ACHN (cell line): ENCODE data around the gene MTRF1.
"Not testable (repeated sequence)": the region's sequence is repeated elsewhere in the genome, so short reads cannot be mapped to it uniquely, and the experiment has no call there.

ENCODE experiments used
- DNase-seq: peaks from one replicate; pipeline ENCODE4 v3.0.0-alpha.2; 2015
- in situ Hi-C: cut with HindIII; loops from 2 replicates; pipeline ENCODE4 v1.10.0; 2017; ENCODE audit warnings: low sequenced_read_pairs, low pct_ligation_motif_present, low pct_unique_long_range_greater_than_20kb

The MTRF1 gene

GRCh38 chr13:41286370-41286769 lies 23.0 kb upstream of the MTRF1 start:
- DNase-seq, result no peak
- in situ Hi-C loops, result no loop called here

DNA sequence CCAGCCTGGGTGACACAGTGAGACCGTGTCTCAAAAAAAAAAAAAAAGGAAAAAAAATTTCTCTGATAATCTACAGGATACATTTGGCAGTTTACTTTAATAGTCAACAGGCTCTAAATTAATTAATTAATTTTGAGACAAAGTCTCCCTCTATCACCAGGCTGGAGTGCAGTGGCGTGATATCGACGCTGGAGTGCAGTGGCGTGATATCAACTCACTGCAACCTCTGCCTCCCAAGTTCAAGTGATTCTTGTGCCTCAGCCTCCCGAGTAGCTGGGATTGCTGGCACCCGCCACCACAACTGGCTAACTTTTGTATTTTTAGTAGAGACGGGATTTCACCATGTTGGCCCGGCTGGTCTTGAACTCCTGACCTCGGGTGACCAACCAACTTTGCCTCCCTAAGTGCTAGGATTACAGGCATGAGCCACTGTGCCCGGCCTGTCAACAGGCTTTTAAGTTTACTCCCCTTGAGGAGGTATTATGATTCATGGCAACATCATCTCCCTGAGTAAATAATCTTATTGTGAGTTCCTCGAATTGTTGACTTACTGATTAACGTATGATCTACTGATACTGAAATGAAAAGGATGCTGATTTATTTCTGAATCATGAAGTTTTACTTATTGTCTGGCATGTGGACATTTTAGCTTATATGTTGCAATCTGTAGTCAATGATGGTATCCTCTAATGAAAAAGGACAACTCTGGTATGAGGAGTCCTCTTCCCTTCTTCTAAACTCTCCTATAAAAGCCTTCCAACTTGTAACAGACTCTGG lies 21.3 kb upstream of the MTRF1 start:
- no peak for DNase-seq
- in situ Hi-C loops, result no loop called here

DNA sequence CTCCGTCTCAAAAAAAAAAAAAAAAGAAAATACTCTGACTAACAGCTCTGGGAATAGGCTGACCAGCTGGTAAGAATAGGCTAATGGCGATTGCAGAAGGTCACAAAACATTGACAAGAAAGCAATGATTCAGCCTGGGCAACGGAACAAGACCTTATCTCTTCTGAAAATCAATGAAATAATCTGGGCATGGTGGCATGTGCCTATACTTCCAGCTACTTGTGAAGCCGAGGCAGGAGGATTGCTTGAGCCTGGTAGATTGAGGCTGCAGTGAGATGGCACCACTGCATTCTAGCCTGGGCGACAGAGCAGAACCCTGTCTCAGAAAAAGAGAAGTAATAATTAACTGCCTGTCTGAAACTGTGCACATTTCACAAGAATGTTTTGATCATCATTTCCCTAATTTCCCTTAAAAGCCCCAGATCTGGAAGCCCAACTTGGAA lies 18.8 kb upstream of the MTRF1 start:
- in situ Hi-C loops, result no loop called here
- peak; percentile 6 for DNase-seq

DNA sequence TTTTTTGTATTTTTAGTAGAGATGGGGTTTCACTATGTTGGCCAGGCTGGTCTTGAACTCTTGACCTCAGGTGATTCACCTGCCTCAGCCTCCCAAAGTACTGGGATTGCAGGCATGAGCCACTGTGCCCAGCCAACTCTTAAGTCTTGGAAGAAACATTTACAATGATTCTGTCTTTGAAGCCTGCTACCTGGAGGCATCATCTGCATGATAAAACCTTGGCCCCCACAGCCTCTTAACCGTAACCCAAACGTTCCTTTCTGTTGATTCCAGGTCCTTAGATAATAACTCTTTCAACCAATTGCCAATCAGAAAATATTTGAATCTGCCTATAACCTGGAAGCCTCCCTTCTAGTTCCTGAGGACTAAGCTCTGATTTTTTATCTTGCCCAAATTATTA lies 15.8 kb upstream of the MTRF1 start:
- in situ Hi-C loops, DNase-seq: not testable (repeated sequence)

- in situ Hi-C loops, result no loop called here
- DNase-seq, result no peak
Observed at GRCh38 chr13:41276824-41277223, 13.4 kb upstream of the MTRF1 start.

DNA sequence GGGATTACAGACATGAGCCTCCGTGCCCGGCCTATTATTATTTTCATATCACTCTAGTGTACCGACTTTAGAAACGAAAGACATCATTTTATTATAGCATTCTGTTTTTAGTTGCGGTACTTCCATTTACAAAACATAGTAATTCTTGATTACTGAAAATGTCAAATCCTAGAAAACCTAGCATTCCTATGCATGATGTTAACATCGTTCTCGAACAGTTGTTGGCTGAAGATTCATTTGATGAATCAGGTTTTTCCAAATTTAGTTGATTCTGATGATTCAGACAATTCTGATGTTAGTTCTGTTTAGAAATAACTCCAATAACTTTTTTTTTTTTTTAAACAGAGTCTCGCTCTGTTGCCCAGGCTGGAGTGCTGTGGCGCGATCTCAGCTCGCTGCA lies 11.5 kb upstream of the MTRF1 start:
- DNase-seq, result no peak

DNA sequence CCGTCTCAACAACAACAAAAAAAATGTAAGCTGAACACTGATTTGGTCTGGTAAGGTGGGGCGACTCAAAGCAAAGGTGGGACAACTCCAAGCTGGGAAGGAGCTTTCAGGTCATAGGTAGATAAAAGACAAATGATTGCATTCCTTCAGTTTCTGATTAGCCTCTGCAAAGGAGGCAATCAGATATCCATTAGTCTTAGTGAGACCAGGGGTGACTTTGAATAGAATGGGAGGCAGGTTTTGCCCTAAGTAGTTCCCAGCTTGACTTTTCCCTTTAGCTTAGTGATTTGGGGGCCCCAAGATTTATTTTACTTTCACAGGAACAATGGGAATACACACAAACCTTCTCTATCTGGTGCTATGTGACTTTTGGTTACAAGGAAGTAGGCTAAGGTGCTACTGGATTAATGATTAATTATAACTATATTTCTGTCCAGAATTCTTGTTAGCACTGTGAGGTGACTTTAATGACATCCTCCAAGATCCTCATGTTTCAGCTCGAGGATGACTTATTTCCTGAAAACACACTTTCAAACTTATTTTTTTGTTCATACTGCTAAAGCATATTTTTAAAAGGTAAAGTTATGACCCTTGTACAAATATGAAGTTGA lies 10.6 kb upstream of the MTRF1 start:
- in situ Hi-C loops, result no loop called here
- no peak for DNase-seq

More for the DNA sequence above, 11.5 kb upstream of the MTRF1 start:
- in situ Hi-C loops, result no loop called here

GRCh38 chr13:41271456-41272285 lies 8.3 kb upstream of the MTRF1 start:
- in situ Hi-C loops, result no loop called here
- no peak for DNase-seq

GRCh38 chr13:41268764-41269163 lies 5.4 kb upstream of the MTRF1 start:
- DNase-seq, result peak; percentile 36
- in situ Hi-C loops, result no loop called here

- in situ Hi-C loops, result no loop called here
- no peak for DNase-seq
Observed at GRCh38 chr13:41267106-41267505, 3.7 kb upstream of the MTRF1 start.

- DNase-seq, result no peak
- in situ Hi-C loops, result no loop called here
Observed at GRCh38 chr13:41259875-41260501, 3.4 kb downstream of the MTRF1 start.

DNA sequence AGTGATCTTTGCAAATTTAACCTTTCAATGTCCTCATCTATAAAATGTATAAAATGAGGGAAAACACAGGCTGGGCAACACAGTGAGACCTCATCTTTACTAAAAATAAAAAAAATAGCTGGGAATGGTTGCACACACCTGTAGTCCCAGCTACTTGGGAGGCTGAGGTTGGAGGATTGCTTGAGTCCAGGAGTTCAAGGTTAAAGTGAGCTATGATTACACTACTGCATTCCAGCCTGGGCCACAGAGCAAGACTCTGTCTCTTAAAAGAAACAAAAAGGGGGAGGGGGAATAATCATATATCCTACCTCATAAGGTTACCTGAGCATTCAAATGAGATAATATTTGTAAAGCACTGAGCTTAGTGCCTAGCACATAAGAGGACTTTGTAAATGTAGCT lies 5.8 kb downstream of the MTRF1 start:
- in situ Hi-C loops, result no loop called here
- no peak for DNase-seq

DNA sequence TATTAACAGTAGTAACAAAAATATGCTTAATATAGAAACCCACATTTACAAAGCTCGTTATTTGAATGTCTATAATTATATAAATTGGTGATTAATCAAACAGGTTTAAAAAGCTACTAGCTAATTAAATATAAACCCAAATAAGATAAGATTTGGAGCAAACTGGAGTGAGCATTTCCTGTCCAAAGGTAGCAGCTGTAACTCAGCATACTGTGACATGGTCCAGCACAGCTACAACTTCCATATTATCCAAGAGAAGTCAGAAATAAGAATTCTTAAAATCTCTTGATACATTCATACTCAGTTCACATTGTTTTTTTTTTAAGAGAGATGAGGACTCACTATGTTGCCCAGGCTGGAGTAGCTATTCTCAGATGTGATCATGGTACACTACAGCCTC lies 8.5 kb downstream of the MTRF1 start:
- no peak for DNase-seq
- in situ Hi-C loops, result no loop called here

DNA sequence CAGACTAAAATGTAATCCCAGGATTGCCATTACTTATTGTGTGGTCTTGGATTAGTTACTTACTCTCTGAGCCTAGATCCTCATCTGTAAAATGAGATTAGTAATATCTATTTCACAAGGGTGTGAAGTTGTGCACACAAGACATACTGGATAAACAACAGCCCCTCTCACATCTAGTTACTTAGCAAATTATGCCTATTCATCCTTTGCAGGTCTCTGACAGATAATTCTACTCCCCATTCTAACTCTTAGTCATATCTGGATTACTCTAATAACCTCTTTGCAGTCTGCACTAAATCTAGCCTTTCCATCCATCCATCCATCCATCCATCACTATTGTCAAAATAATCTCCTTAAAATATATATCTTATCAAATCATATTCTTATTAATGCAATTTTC lies 12.4 kb downstream of the MTRF1 start:
- DNase-seq, result no peak
- in situ Hi-C loops, result no loop called here

DNA sequence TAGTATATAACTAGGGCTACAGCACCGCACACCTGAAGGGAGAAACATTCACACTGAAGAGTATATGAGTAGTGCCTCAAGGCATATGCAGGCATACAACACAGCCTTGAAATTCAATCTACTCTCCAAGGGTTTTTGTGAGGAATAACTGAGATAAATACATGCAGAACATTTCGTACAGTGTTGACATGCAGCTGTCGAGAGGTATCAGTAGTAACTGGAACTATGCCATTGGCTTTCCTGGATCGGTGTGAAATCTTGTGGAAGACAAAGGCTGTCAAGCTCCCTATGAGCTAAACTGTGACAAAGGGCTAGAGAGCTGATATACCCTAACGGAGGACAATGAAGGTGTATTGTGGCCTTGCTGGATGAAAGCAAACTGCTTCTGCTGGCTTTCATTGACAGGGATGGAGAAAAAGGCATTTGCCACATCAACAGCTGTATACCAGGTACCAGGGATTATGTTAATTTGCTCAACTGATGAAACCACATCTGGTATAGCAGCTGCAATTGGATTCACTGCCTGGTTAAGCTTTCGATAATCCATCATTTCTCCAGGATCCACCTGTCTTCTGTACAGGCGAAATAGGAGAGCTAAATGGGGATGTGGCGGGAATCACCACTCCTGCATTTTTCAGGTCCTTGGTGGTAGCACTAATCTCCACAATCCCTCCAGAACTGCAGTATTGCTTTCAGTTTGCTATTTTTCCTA lies 16.3 kb downstream of the MTRF1 start:
- in situ Hi-C loops, result no loop called here

GRCh38 chr13:41244556-41244955 lies 18.8 kb downstream of the MTRF1 start:
- in situ Hi-C loops, result no loop called here
- no peak for DNase-seq

More for the DNA sequence above, 16.3 kb downstream of the MTRF1 start:
- no peak for DNase-seq

- in situ Hi-C loops, result no loop called here
- no peak for DNase-seq
Observed at GRCh38 chr13:41241626-41242025, 21.8 kb downstream of the MTRF1 start.

GRCh38 chr13:41236369-41236768 lies 27.0 kb downstream of the MTRF1 start:
- in situ Hi-C loops, result no loop called here
- no peak for DNase-seq
